Fibroblast of the aortic adventitia (primary cell): ENCODE data around the gene SUCLG2. TPM values are rescaled to one million over a fixed set of nuclear protein-coding genes. Genes with fewer than 3 reads are reported as not detected.
A peak's percentile ranks its signal among the peaks of the same experiment; 100 is the strongest.

Experiments used
- DNase-seq: peaks from one replicate; pipeline ENCODE4 v3.0.0-alpha.2; 2010; ENCODE audit warnings: low read depth
- H3K4me3 ChIP-seq: 2 replicates; pipeline ENCODE4 v1.5.1; 2011; ENCODE audit warnings: low read depth, mild to moderate bottlenecking, control low read depth, low read length, moderate library complexity
- total RNA-seq: library from RNA; depleted of rRNA; stranded (reverse); fragments of >200 nt; gene quantifications from 2 replicates; pipeline ENCODE4 v1.2.3, GENCODE V29; 2012; ENCODE audit warnings: low replicate concordance
- TF ChIP-seq, protein P1 (sequence below): IDR thresholded peaks from 2 replicates; pipeline ENCODE4 v1.5.1; 2011; ENCODE audit warnings: mild to moderate bottlenecking, low read length, control low read depth, inconsistent platforms; ENCODE audit not compliant: insufficient read depth

The SUCLG2 gene
- total RNA-seq, 1 donor: 73.9 TPM

DNA sequence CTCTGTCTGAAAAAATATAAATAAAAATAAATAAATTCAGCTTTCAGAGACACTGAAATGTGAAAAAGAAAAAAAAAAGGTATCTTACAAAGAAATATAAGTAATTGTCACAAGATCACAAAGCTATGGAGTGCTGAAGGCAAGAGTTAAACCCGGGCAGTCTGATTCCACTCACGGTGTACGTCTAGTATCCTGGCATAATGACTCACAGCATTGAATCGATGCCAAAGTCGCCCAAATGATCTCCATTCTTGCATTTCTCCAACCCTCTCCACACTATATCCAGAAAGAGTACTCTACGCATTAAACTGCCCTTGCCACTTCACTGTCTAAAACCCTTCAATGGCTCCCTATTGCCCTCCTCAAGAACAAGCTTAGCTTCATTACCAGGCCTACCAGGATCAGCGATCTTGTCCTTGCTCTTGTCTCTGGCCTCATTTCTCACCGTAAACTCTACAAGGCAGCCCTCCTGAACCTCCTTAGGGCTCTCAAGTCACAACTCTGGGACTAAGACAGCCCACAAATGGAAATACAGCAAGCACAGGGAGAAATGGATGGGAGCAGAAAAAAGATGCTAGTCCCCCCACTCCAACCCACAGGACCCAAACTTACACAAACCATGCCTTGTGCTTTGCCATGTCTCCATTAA is 7.7 kb downstream of the SUCLG2 start:
- DNase-seq: peak; percentile 30
- TF ChIP-seq, protein P1, sequence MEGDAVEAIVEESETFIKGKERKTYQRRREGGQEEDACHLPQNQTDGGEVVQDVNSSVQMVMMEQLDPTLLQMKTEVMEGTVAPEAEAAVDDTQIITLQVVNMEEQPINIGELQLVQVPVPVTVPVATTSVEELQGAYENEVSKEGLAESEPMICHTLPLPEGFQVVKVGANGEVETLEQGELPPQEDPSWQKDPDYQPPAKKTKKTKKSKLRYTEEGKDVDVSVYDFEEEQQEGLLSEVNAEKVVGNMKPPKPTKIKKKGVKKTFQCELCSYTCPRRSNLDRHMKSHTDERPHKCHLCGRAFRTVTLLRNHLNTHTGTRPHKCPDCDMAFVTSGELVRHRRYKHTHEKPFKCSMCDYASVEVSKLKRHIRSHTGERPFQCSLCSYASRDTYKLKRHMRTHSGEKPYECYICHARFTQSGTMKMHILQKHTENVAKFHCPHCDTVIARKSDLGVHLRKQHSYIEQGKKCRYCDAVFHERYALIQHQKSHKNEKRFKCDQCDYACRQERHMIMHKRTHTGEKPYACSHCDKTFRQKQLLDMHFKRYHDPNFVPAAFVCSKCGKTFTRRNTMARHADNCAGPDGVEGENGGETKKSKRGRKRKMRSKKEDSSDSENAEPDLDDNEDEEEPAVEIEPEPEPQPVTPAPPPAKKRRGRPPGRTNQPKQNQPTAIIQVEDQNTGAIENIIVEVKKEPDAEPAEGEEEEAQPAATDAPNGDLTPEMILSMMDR: no peak
- no peak overlapping the region for H3K4me3 ChIP-seq

DNA sequence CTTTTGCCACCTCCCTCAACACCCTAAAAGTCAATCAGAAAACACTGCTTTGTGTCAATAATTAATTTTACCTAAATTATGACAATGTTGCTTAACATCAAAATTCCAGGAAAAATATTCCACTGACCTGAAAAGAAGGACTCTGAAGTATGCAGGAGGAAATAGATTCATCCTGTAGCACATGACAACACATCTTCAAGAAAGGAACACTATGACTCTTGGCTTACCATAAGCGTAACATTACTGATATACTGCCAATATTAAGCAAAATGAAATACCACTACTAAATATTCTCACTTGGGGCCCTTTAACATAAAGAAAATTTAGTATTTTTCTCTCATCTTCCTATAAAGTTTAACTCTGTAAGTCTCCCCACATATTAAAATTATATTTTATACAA is 9.6 kb downstream of the SUCLG2 start:
- TF ChIP-seq, protein P1: no peak
- no peak overlapping the region for H3K4me3 ChIP-seq
- no peak for DNase-seq

DNA sequence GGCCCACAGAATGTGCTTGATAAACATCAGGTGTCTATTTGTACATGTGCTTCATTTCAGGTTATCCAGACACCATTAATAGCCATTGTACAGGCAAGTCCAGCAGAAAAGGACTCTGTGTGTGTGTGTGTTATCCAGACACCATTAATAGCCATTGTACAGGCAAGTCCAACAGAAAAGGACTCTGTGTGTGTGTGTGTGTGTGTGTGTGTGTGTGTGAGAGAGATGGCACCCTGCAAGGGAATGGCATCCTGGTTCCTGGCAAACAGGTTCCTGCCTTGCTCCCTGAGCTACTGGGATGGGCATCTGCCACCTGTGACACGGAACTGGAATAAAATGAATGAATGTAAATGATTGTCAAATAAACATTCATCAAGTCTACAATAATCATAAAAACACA is 11.7 kb downstream of the SUCLG2 start:
- DNase-seq: no peak
- H3K4me3 ChIP-seq: no peak overlapping the region
- TF ChIP-seq, protein P1: no peak

DNA sequence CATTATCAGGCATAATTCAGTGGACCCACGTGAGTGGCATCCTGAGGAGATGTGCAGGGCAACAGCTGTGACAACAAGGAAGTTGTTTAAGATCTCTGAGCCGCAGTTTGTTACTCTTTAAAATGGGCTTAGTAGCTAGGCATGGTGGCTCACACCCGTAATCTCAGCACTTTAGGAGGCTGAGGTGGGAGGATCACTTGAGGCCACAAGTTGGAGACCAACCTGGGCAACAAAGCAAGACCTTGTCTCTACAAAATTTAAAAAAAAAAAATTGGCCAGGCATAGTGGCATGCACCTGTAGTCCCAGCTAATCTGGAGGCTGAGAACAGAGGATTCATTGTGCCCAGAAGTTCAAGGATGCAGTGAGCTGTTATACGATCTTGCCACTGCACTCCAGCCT is 12.2 kb downstream of the SUCLG2 start:
- no peak overlapping the region for H3K4me3 ChIP-seq
- DNase-seq: no peak
- TF ChIP-seq, protein P1: no peak

DNA sequence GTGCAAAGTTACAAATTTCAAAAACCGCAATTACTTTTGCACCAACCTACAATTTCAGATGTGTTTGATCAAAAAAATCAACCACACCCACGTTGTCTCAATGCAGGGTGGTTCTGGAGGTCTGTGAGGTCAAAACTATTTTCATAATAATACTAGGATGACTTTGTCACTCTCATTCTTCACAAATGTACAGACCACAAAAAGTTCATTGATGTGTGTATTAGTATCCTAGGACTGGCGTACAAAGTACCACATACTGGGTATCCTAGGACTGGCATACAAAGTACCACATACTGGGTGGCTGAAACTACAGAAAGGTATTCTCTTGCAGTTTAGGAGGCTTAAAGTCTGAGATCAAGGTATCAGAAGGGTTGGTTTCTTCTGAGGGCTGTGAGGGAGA is 13.0 kb downstream of the SUCLG2 start:
- H3K4me3 ChIP-seq: no peak overlapping the region
- TF ChIP-seq, protein P1: no peak
- DNase-seq: no peak

DNA sequence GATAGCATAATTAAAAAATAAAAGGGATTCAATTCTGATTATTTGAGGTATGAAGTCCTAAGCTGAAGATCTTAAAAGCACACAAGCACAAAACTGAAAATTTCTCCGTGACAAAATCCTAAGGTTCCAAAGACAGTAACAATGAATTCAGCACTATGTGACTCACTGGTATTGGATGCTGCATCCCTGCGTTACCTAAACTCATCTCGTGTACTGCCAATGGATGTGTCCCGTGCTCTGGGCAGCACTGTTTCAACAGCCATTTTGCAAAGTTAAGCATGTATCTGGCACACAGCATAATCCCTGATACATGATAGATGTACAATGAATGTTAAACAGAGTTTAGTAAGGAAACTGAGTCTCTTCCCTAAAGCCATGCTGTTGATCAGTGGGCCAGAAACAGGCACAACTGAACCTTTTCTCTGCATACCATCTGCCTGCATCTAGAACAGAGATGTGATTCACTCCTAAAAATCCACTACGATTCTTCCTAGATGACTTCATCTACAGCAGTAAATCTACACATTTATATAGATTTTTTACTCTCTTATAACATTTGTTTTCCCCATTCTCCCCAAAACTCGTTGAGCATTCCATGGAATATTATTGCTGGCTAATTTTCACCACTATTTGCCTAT is 14.3 kb downstream of the SUCLG2 start:
- no peak for DNase-seq
- no peak overlapping the region for H3K4me3 ChIP-seq
- TF ChIP-seq, protein P1: no peak
